ENCODE results near the gene SHISA5.
"Not testable (repeated sequence)": the region's sequence is repeated elsewhere in the genome, so short reads cannot be mapped to it uniquely, and the experiment has no call there.

The SHISA5 gene

DNA sequence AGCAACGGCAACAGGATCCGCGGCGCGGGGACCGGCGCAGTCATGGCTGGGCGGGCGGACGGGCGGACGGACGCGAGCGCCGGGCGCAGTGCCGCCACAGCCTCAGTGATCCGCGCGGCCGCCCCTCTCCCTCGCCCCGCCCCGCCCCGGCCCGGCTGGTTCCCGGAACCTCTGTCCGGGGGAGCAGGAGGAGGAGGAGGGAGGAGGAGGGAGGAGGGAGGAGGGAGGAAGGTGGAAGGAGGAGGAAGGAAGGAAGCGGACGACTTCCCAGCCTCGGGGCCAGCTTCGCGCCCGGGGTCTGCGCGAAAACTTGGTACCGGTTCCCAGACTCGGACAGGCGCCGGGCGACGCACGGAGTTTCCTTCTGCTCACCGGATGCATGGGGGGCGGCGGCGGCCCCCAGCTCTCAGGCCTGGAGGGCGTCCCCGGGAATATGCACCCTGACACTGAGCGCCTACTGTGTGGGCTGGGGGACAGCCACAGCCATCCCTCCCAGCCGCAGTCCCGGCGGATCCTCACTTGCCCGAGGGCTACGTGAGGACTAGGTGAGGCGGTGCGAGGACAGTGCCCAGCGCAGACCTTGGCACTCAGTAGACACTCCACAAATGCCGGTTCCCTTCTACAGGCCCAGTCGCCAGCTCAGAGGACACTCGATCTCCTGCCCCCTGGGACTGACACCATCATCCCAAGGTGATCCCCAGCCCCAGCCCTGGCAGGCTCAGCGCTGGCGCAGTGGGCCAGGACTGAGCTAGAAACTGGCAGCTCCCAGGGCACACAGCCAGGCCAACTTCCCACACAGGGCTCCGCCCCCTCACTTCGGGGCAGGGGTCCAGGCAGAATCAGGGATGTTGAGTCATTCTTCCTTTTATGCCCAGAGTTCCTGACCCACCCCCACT, at the start of gene SHISA5:
TSS of gene SHISA5 (minus strand) at position 124 of the 896 bp plus-strand sequence. CDS start at position 44, 80 bp downstream.
- Histone ChIP-seq H3K27me3 (ENCODE audit: control insufficient read depth, insufficient read depth, low read length) (no peaks in the 10 kb centered on the region), H3K9me3 (ENCODE audit: control insufficient read depth, low read length) (no peaks in the 10 kb centered on the region), H3K4me1 (ENCODE audit: control insufficient read depth, insufficient read depth, low read length) (peaks cover 47% of the 10 kb centered on the region), H3K4me3 (ENCODE audit: low read length) (peak within 1 kb of the TSS; percentile 53), H3K36me3 (ENCODE audit: control insufficient read depth, insufficient read depth, low read length) (no peaks in the 10 kb centered on the region), H3K9ac (ENCODE audit: low read length) (peak within 1 kb of the TSS; percentile 91)

DNA sequence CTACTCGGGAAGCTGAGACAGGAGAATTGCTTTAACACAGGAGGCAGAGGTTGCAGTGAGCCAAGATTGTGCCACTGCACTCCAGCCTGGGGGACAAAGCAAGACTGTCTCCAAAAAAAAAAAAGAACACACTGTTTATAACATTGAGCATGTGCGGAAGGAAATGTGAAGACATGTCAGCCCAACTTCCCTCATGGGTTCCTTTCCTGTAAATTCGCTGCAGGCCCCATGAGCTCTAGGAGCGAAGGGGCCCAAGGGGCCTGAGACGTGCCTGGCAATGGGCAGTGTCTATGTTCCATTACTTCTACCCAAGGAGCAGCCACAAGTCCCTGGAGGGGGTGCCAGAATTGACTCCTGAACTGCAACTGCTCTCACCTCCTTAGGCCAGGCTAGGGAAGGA, 49.4 kb upstream of the SHISA5 start:
- no peaks in the 10 kb centered on the region for H3K27me3 ChIP-seq (ENCODE audit: control insufficient read depth, insufficient read depth, low read length)
- no peaks in the 10 kb centered on the region for H3K36me3 ChIP-seq (ENCODE audit: control insufficient read depth, insufficient read depth, low read length)
- no peak overlapping the region for H3K9ac ChIP-seq (ENCODE audit: low read length)
- no peaks in the 10 kb centered on the region for H3K9me3 ChIP-seq (ENCODE audit: control insufficient read depth, low read length)
- no peak overlapping the region for H3K4me3 ChIP-seq (ENCODE audit: low read length)
- H3K4me1 ChIP-seq (ENCODE audit: control insufficient read depth, insufficient read depth, low read length): peaks cover 20% of the 10 kb centered on the region

DNA sequence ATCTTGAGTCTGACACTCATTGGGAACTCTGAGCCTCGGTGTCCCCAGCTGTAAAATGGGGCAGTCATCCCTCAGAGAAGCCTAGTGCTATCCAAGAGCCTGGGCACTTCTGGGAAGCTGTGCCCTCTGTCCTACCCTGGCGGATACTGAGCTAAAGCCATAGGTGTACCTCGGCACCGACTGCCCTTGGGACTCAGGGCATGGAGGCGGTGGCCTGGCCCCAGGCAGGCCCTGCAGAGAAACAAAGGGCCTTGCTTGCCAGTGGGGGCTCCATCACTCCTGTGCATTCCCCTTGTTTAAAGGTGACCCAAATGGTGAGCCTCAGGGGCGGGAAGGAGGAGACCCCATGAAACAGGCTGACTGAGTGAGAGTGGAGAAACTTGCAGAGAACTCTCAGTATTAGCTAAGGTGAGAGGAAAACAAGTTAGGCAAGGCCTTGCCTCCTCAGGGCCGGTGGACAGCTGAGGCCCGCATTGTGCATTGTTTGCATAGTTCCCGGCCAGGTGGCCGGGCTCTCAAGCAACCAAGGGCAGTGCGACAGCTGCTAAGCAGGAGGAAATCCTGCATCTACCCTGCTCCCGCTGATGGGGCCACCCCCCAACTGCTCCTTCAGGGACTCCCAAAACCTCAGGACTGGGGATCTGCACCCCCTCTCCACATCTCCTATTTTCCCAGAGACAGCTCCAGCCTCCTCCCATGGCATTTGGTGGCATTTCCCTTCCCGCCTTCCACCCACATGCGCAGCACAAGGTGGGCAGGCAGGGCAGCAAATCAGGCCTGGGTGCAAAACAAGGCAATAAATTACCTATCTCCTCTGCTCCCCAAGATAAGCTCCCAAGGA, 48.4 kb upstream of the SHISA5 start:
- H3K27me3 ChIP-seq (ENCODE audit: control insufficient read depth, insufficient read depth, low read length): no peaks in the 10 kb centered on the region
- H3K9me3 ChIP-seq (ENCODE audit: control insufficient read depth, low read length): no peaks in the 10 kb centered on the region
- H3K9ac ChIP-seq (ENCODE audit: low read length): no peak overlapping the region
- H3K36me3 ChIP-seq (ENCODE audit: control insufficient read depth, insufficient read depth, low read length): no peaks in the 10 kb centered on the region
- peaks cover 12% of the 10 kb centered on the region for H3K4me1 ChIP-seq (ENCODE audit: control insufficient read depth, insufficient read depth, low read length)
- no peak overlapping the region for H3K4me3 ChIP-seq (ENCODE audit: low read length)

DNA sequence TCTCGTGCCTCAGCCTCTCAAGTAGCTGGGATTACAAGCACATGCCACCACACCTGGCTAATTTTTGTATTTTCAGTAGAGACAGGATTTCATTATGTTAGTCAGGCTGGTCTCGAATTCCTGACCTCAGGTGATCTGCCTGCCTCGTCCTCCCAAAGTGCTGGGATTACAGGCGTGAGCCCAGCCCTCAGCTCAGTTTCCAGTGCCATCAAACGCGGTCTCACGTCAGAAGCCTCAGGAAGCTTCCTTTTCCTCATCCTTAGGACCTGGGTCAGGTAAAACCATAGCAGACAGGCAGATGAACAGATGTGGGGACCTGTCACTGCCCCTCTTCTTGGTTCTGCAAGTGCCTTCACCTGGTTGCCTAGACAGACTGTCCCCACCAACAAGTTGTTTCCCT, 47.7 kb upstream of the SHISA5 start:
- not testable (repeated sequence) for H3K4me1 ChIP-seq (ENCODE audit: control insufficient read depth, insufficient read depth, low read length); H3K27me3 ChIP-seq (ENCODE audit: control insufficient read depth, insufficient read depth, low read length); H3K36me3 ChIP-seq (ENCODE audit: control insufficient read depth, insufficient read depth, low read length); H3K9ac ChIP-seq (ENCODE audit: low read length); H3K9me3 ChIP-seq (ENCODE audit: control insufficient read depth, low read length); H3K4me3 ChIP-seq (ENCODE audit: low read length)

GRCh38 chr3:48548729-48549705, 45.0 kb upstream of the SHISA5 start:
- no peak overlapping the region for H3K4me3 ChIP-seq (ENCODE audit: low read length)
- no peak overlapping the region for H3K9ac ChIP-seq (ENCODE audit: low read length)

DNA sequence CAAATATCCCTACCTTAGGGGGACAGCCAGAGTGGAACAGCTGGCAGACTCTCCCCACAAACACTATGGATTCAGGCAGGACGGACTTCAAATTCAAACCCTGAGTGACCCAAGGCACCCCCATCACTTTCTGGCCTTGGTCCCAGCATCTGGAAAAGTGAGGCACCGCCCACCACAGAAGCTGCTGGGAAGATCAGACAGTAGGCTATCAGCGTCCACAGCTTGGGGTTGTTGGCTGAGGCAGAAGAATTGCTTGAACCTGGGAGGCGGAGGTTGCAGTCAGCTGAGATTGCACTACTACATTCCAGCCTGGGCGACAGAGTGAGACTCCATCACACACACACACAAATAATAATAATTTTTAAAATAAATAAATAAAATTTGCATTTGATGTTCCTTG, 44.2 kb upstream of the SHISA5 start:
- H3K9ac ChIP-seq (ENCODE audit: low read length): no peak overlapping the region
- no peaks in the 10 kb centered on the region for H3K36me3 ChIP-seq (ENCODE audit: control insufficient read depth, insufficient read depth, low read length)
- H3K9me3 ChIP-seq (ENCODE audit: control insufficient read depth, low read length): no peaks in the 10 kb centered on the region
- peaks cover 3% of the 10 kb centered on the region for H3K4me1 ChIP-seq (ENCODE audit: control insufficient read depth, insufficient read depth, low read length)
- H3K27me3 ChIP-seq (ENCODE audit: control insufficient read depth, insufficient read depth, low read length): no peaks in the 10 kb centered on the region
- H3K4me3 ChIP-seq (ENCODE audit: low read length): no peak overlapping the region

More at GRCh38 chr3:48548729-48549705, 45.0 kb upstream of the SHISA5 start:
- no peaks in the 10 kb centered on the region for H3K27me3 ChIP-seq (ENCODE audit: control insufficient read depth, insufficient read depth, low read length)
- no peaks in the 10 kb centered on the region for H3K36me3 ChIP-seq (ENCODE audit: control insufficient read depth, insufficient read depth, low read length)
- H3K4me1 ChIP-seq (ENCODE audit: control insufficient read depth, insufficient read depth, low read length): peaks cover 3% of the 10 kb centered on the region
- H3K9me3 ChIP-seq (ENCODE audit: control insufficient read depth, low read length): no peaks in the 10 kb centered on the region

GRCh38 chr3:48546203-48546829, 42.3 kb upstream of the SHISA5 start:
- Histone ChIP-seq H3K9ac (ENCODE audit: low read length) (no peak overlapping the region), H3K4me1 (ENCODE audit: control insufficient read depth, insufficient read depth, low read length) (no peaks in the 10 kb centered on the region), H3K4me3 (ENCODE audit: low read length) (no peak overlapping the region), H3K27me3 (ENCODE audit: control insufficient read depth, insufficient read depth, low read length) (no peaks in the 10 kb centered on the region), H3K36me3 (ENCODE audit: control insufficient read depth, insufficient read depth, low read length) (no peaks in the 10 kb centered on the region), H3K9me3 (ENCODE audit: control insufficient read depth, low read length) (no peaks in the 10 kb centered on the region)

DNA sequence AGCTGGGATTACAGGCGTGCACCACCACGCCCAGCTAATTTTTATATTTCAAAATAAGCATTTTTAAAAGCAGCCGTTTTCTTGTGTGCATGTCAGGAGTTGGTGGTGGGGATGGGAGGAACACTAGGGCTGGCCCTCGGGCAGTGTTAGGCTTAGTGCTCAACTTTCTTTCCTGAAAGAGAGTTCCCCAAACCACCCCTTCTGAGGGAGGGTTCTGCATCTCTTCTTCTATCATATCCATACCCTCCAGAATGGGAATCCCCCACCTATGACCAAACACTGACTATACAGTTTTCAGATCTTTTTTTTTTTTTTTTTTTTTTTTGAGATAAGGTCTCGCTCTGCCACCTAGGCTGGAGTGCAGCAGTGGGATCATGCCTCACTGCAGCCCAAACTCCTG, 40.2 kb upstream of the SHISA5 start:
- no peak overlapping the region for H3K9ac ChIP-seq (ENCODE audit: low read length)
- H3K4me3 ChIP-seq (ENCODE audit: low read length): no peak overlapping the region
- H3K27me3 ChIP-seq (ENCODE audit: control insufficient read depth, insufficient read depth, low read length): no peaks in the 10 kb centered on the region
- no peaks in the 10 kb centered on the region for H3K9me3 ChIP-seq (ENCODE audit: control insufficient read depth, low read length)
- no peaks in the 10 kb centered on the region for H3K36me3 ChIP-seq (ENCODE audit: control insufficient read depth, insufficient read depth, low read length)
- no peaks in the 10 kb centered on the region for H3K4me1 ChIP-seq (ENCODE audit: control insufficient read depth, insufficient read depth, low read length)

DNA sequence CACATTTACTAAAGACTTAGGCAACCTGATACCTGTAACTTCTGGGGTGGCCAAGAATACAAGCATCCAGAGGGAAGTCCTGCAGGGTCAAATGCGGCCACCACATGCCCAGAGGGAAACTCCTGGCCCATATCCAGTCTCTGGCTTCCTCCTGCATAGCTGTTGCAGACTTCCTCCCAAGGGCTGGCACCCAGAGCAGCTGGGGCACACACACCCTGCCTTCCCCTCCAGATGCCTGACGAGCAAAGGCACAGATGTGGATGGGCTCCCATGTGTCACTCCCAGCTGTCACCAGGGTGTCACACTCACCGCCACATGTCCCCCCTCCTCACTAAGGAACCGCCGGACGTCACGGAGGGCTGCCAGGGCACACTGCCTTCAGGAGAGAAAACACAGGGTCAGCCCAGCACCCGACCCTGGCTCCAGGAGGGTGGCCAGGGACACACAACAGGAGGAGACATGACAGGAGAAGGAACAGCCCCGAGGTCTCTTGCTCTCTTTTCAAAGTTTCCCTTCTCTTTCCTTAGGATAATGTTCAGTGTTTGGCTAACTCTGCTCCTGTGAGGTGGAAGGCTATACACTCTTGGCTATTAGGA, 39.4 kb upstream of the SHISA5 start:
- Histone ChIP-seq H3K9ac (ENCODE audit: low read length) (no peak overlapping the region), H3K36me3 (ENCODE audit: control insufficient read depth, insufficient read depth, low read length) (no peaks in the 10 kb centered on the region), H3K9me3 (ENCODE audit: control insufficient read depth, low read length) (no peaks in the 10 kb centered on the region), H3K4me1 (ENCODE audit: control insufficient read depth, insufficient read depth, low read length) (no peaks in the 10 kb centered on the region), H3K4me3 (ENCODE audit: low read length) (no peak overlapping the region), H3K27me3 (ENCODE audit: control insufficient read depth, insufficient read depth, low read length) (no peaks in the 10 kb centered on the region)

DNA sequence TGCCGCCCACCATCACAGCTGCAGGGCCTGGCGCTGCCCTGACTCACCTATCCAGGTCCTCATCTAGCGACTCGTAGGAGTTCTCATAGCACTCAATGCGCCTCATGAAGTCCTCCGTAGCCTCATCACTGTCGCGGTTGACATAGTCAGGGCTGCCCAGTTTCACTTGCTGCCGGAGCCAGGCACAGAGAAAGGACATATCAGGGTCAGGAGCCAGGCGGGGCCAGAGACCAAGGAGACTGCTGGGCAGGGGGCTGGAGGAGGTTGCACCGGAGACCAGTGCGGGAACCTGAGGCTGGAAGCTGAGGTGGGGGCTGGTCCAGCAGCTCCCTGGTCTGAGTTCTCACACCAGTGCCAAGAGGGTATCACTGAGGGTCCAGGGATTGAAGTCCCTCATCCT, 34.5 kb upstream of the SHISA5 start:
- no peaks in the 10 kb centered on the region for H3K36me3 ChIP-seq (ENCODE audit: control insufficient read depth, insufficient read depth, low read length)
- no peak overlapping the region for H3K9ac ChIP-seq (ENCODE audit: low read length)
- no peaks in the 10 kb centered on the region for H3K27me3 ChIP-seq (ENCODE audit: control insufficient read depth, insufficient read depth, low read length)
- H3K4me1 ChIP-seq (ENCODE audit: control insufficient read depth, insufficient read depth, low read length): no peaks in the 10 kb centered on the region
- no peaks in the 10 kb centered on the region for H3K9me3 ChIP-seq (ENCODE audit: control insufficient read depth, low read length)
- no peak overlapping the region for H3K4me3 ChIP-seq (ENCODE audit: low read length)

- no peaks in the 10 kb centered on the region for H3K27me3 ChIP-seq (ENCODE audit: control insufficient read depth, insufficient read depth, low read length)
- no peak overlapping the region for H3K4me3 ChIP-seq (ENCODE audit: low read length)
- no peaks in the 10 kb centered on the region for H3K4me1 ChIP-seq (ENCODE audit: control insufficient read depth, insufficient read depth, low read length)
- H3K9me3 ChIP-seq (ENCODE audit: control insufficient read depth, low read length): no peaks in the 10 kb centered on the region
- no peaks in the 10 kb centered on the region for H3K36me3 ChIP-seq (ENCODE audit: control insufficient read depth, insufficient read depth, low read length)
- no peak overlapping the region for H3K9ac ChIP-seq (ENCODE audit: low read length)
These were observed 32.8 kb upstream of the SHISA5 start for GRCh38 chr3:48536785-48537184.
